Measurements from ENCODE around the gene PATL2. TPM values are rescaled to one million over a fixed set of nuclear protein-coding genes. Genes with fewer than 3 reads are reported as not detected.
A peak's percentile ranks its signal among the peaks of the same experiment; 100 is the strongest.
"Not testable (repeated sequence)": the region's sequence is repeated elsewhere in the genome, so short reads cannot be mapped to it uniquely, and the experiment has no call there.

PATL2 gene
- total and polyA plus RNA-seq, 11 donors = 0.44 to 4.2 (median 2.6) TPM; not detected in 1

DNA sequence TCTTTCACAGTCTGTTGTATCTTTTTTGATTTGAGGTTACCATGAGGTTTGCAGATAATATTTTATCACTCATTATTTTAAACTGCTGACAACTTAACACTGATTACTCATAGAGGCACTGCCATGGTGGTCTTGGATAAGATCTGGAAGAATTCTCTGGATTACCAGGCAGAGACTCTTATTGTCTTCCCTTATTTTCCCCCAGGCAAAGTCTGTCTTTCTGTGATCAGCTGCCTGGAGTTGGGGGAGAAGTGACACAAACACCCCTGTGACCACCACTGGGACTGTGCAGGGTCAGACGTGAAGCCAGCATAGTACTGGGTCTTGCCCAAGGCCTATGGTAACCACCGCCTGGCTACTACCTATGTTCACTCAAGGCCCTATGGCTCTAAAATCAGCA is 4.7 kb downstream of the PATL2 start:
- no peak for ATAC-seq
- no peaks in the 10 kb centered on the region for H3K36me3 ChIP-seq
- peaks cover 0 to 15% (median 4%) of the 10 kb centered on the region in 12 donors for H3K4me1 ChIP-seq
- H3K27me3 ChIP-seq = no peaks in the 10 kb centered on the region
- TF ChIP-seq, protein P1, sequence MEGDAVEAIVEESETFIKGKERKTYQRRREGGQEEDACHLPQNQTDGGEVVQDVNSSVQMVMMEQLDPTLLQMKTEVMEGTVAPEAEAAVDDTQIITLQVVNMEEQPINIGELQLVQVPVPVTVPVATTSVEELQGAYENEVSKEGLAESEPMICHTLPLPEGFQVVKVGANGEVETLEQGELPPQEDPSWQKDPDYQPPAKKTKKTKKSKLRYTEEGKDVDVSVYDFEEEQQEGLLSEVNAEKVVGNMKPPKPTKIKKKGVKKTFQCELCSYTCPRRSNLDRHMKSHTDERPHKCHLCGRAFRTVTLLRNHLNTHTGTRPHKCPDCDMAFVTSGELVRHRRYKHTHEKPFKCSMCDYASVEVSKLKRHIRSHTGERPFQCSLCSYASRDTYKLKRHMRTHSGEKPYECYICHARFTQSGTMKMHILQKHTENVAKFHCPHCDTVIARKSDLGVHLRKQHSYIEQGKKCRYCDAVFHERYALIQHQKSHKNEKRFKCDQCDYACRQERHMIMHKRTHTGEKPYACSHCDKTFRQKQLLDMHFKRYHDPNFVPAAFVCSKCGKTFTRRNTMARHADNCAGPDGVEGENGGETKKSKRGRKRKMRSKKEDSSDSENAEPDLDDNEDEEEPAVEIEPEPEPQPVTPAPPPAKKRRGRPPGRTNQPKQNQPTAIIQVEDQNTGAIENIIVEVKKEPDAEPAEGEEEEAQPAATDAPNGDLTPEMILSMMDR (IDR thresholded peaks at IDR 0.05) = no peak
- no peak for TF ChIP-seq POLR2A (IDR thresholded peaks at IDR 0.05)
- WGBS, 4 donors = 97 to 100% (median 99%) methylated on average over 2 of the region's 2 CpGs
- peaks cover 0 to 23% (median 0%) of the 10 kb centered on the region in 12 donors for H3K9me3 ChIP-seq
- no peak for DNase-seq
- H3K27ac ChIP-seq = no peak overlapping the region
- no peak overlapping the region for H3K4me3 ChIP-seq
- intact Hi-C loops (cut with DNase I) = loop anchor here in 4 of 10 donors (5.0 kb wide), 2 partner anchors 34 to 39 kb away; no protein-coding TSS in a partner anchor

DNA sequence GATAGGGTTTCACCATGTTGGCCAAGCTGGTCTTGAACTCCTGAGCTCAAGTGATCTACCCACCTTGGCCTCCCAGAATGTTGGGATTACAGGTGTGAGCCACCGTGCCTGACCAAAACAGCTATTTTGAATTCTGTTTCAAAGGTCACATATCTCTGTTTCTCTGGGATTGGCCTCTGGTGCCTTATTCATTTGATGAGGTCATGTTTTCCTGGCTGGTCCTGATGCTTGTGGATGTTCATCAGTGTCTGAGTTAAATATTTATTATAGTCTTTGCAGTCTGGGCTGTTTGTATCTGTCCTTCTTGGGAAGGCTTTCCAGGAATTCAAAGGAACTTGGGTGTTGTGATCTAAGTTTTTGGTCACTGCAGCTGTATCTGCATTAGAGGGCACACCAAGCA is 5.1 kb downstream of the PATL2 start:
- DNase-seq (no peak), ATAC-seq (no peak)
- Histone ChIP-seq H3K27me3 (no peaks in the 10 kb centered on the region), H3K27ac (no peak overlapping the region), H3K4me1 (peaks cover 0 to 15% (median 4%) of the 10 kb centered on the region in 12 donors), H3K36me3 (no peaks in the 10 kb centered on the region), H3K4me3 (no peak overlapping the region), H3K9me3 (peaks cover 0 to 25% (median 0%) of the 10 kb centered on the region in 12 donors)
- TF ChIP-seq POLR2A (IDR thresholded peaks at IDR 0.05) = no peak
- TF ChIP-seq, protein P1 (IDR thresholded peaks at IDR 0.05) = no peak
- intact Hi-C loops (cut with DNase I) = loop anchor here in 4 of 10 donors (5.0 kb wide), 2 partner anchors 34 to 39 kb away; no protein-coding TSS in a partner anchor
- WGBS, 4 donors = 77 to 89% (median 84%) methylated on average over 1 of the region's 1 CpG

DNA sequence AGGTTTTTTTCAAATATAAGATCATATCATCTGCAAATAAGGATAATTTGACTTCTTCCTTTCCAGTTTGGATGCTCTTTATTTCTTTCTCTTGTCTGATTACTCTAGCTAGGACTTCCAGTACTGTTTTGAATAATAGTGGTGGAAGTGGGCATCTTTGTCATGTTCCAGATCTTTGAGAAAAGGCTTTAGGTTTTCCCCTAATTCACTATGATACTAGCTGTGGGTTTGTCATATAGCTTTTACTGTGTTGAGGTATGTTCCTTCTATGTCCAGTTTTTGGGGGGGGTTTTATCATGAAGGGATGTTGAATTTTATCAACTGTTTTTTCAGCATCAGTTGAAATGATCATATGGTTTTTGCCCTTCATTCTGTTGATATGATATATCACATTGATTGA is 10.4 kb downstream of the PATL2 start:
- intact Hi-C loops (cut with DNase I); DNase-seq; H3K27me3 ChIP-seq; H3K4me3 ChIP-seq; H3K27ac ChIP-seq; H3K36me3 ChIP-seq; ATAC-seq: not testable (repeated sequence)
- Histone ChIP-seq H3K9me3 (peaks cover 0 to 42% (median 4%) of the 10 kb centered on the region in 12 donors), H3K4me1 (peaks cover 0 to 10% (median 0%) of the 10 kb centered on the region in 12 donors)

DNA sequence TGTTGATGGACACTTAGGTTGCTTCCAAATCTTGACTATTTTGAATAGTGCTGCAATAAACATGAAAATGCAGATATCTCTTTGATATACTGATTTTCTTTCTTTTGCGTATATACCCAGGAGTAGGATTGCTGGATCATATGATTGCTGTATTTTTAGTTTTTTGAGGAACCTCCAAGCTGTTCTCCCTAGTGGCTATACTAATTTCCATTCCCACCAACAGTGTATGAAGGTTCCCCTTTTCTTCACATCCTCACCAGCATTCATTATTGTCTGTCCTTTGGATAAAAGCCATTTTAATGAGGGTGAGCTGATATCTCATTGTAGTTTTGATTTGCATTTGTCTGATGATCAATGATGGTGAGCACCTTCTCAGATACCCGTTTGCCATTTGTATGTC is 12.5 kb downstream of the PATL2 start:
- DNase-seq (no peak), ATAC-seq (no peak)
- intact Hi-C loops (cut with DNase I) = no loop called here
- Histone ChIP-seq H3K27me3 (no peaks in the 10 kb centered on the region), H3K4me3 (no peak overlapping the region), H3K27ac (peak overlapping the region in 1 of 12 donors; percentile 44), H3K36me3 (no peaks in the 10 kb centered on the region), H3K9me3 (peaks cover 0 to 40% (median 4%) of the 10 kb centered on the region in 12 donors), H3K4me1 (peaks cover 0 to 10% (median 0%) of the 10 kb centered on the region in 12 donors)
- TF ChIP-seq, protein P1 (IDR thresholded peaks at IDR 0.05) = no peak
- TF ChIP-seq POLR2A (IDR thresholded peaks at IDR 0.05) = no peak
- 84 to 90% (median 88%) methylated on average over 2 of the region's 2 CpGs for WGBS, 4 donors

DNA sequence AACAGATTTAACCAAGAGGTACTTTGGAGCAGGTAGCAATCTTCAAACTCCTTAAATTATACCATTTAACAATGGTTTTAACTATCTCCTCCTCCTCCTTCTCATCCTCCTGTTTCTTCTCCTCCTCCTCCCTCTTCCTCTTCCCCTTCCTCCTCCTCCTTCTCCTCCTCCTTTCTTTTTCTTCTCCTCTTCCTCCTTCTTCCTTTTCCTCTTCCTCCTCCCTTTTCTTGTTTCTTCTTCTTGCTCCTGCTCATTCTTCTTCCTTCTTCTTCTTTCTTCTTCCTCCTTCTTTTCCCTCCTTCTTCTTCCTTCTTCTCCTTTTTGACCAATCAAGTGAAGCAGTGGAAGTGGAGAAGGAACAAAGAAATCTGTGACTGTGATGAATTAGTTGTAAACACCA is 14.1 kb downstream of the PATL2 start:
- DNase-seq (no peak), ATAC-seq (no peak)
- intact Hi-C loops (cut with DNase I) = no loop called here
- Histone ChIP-seq H3K27me3 (no peaks in the 10 kb centered on the region), H3K9me3 (peaks cover 0 to 25% (median 2%) of the 10 kb centered on the region in 12 donors), H3K4me3 (no peak overlapping the region), H3K4me1 (peaks cover 0 to 10% (median 0%) of the 10 kb centered on the region in 12 donors), H3K36me3 (no peaks in the 10 kb centered on the region), H3K27ac (no peak overlapping the region)
- TF ChIP-seq, protein P1 (IDR thresholded peaks at IDR 0.05) = no peak
